Osteoblast (primary cell): ENCODE measurements around the gene LPIN1. TPM values are rescaled to one million over a fixed set of nuclear protein-coding genes. Genes with fewer than 3 reads are reported as not detected.

Experiments used
- DNase-seq: peaks from one replicate; pipeline ENCODE4 v3.0.0; 2011; ENCODE audit warnings: low spot score, mixed read lengths; ENCODE audit not compliant: insufficient read length; ENCODE audit errors: missing footprints
- H2AFZ ChIP-seq: 2 replicates; pipeline ENCODE4 v1.6.0; 2011; ENCODE audit warnings: mild to moderate bottlenecking, low read length
- H3K27ac ChIP-seq: 2 replicates; pipeline ENCODE4 v1.5.1; 2011; ENCODE audit warnings: mild to moderate bottlenecking, low read depth, low read length, moderate library complexity
- H3K27me3 ChIP-seq: 2 replicates; pipeline ENCODE4 v1.6.0; 2012; ENCODE audit warnings: mild to moderate bottlenecking, control low read depth, inconsistent platforms, low read length, moderate library complexity; ENCODE audit not compliant: insufficient read depth
- H3K36me3 ChIP-seq: 2 replicates; pipeline ENCODE4 v1.5.1; 2011; ENCODE audit warnings: mild to moderate bottlenecking, low read length, control low read depth, moderate library complexity; ENCODE audit not compliant: insufficient read depth
- H3K4me1 ChIP-seq: 2 replicates; pipeline ENCODE4 v1.5.1; 2011; ENCODE audit warnings: mild to moderate bottlenecking, low read length, control low read depth, moderate library complexity; ENCODE audit not compliant: insufficient read depth
- H3K4me2 ChIP-seq: 2 replicates; pipeline ENCODE4 v1.6.0; 2011; ENCODE audit warnings: mild to moderate bottlenecking, low read length; ENCODE audit not compliant: insufficient read depth
- H3K4me3 ChIP-seq: fragments of 200-600 bp; sonication (generic); 3 replicates; pipeline ENCODE4 v1.5.1; 2012; ENCODE audit warnings: mild to moderate bottlenecking, low read length, inconsistent platforms; ENCODE audit not compliant: insufficient read depth
- H3K79me2 ChIP-seq: 2 replicates; pipeline ENCODE4 v1.6.0; 2012; ENCODE audit warnings: mild to moderate bottlenecking, low read length, control low read depth, inconsistent platforms; ENCODE audit not compliant: insufficient read depth
- H3K9me3 ChIP-seq: 2 replicates; pipeline ENCODE4 v1.5.1; 2011; ENCODE audit warnings: low read depth, low read length, control low read depth
- H4K20me1 ChIP-seq: 2 replicates; pipeline ENCODE4 v1.6.0; 2012; ENCODE audit warnings: mild to moderate bottlenecking, low read length, control low read depth; ENCODE audit not compliant: insufficient read depth
- total RNA-seq: library from RNA; depleted of rRNA; stranded (reverse); fragments of >200 nt; gene quantifications from 2 replicates; pipeline ENCODE4 v1.2.3, GENCODE V29; 2012
- TF ChIP-seq, protein P1 (sequence below): IDR thresholded peaks from 2 replicates; pipeline ENCODE4 v1.5.1; 2011; ENCODE audit warnings: mild to moderate bottlenecking, low read depth, low read length, moderate library complexity; ENCODE audit errors: extremely low read depth

The LPIN1 gene
- total RNA-seq, 1 donor, result 117 TPM

DNA sequence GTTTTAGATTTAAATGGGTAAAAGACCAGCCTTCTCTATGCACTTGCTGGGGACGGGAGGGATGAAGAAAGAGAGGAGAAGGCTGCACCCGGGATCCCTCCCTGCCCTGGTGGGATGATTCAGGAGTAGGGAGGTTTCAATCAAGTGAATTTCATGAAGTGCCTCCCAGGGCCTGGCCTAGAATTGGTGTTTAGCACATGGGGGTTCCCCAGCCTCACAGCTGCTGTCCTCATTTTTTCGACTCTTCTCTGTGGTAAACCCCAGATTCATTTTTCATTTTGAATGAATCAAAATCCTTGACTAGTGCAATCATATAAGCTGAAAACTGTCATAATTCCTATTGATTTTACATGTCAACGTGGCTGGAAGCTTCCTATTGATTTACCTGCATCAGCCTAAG is 81.1 kb downstream of the LPIN1 start:
- no peak for DNase-seq
- TF ChIP-seq, protein P1, sequence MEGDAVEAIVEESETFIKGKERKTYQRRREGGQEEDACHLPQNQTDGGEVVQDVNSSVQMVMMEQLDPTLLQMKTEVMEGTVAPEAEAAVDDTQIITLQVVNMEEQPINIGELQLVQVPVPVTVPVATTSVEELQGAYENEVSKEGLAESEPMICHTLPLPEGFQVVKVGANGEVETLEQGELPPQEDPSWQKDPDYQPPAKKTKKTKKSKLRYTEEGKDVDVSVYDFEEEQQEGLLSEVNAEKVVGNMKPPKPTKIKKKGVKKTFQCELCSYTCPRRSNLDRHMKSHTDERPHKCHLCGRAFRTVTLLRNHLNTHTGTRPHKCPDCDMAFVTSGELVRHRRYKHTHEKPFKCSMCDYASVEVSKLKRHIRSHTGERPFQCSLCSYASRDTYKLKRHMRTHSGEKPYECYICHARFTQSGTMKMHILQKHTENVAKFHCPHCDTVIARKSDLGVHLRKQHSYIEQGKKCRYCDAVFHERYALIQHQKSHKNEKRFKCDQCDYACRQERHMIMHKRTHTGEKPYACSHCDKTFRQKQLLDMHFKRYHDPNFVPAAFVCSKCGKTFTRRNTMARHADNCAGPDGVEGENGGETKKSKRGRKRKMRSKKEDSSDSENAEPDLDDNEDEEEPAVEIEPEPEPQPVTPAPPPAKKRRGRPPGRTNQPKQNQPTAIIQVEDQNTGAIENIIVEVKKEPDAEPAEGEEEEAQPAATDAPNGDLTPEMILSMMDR, result no peak
- no peak overlapping the region for H2AFZ ChIP-seq
- H3K4me3 ChIP-seq, result no peak overlapping the region
- H3K27me3 ChIP-seq, result no peaks in the 10 kb centered on the region
- no peaks in the 10 kb centered on the region for H3K79me2 ChIP-seq
- no peak overlapping the region for H3K27ac ChIP-seq
- no peak overlapping the region for H3K4me2 ChIP-seq
- no peaks in the 10 kb centered on the region for H4K20me1 ChIP-seq
- no peaks in the 10 kb centered on the region for H3K9me3 ChIP-seq
- peaks cover 19% of the 10 kb centered on the region for H3K36me3 ChIP-seq
- H3K4me1 ChIP-seq, result peaks cover 24% of the 10 kb centered on the region

DNA sequence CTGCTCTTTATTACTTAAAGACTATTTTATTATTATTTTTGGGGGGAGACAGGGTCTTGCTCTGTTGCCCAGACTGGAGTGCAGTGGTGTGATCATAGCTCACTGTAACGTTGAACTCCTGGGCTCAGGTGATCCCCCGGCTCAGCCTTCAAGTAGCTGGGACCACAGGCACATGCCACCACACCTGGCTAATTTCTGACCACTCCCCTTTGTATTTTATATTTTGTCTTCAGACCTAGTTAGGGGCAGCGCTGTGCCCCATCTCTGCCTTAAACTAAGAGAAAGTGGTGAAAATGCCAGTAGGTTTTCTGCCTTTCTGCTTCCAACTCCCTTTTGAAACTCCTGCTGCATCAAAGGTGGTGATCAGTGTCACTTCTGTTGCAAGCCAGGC is 82.5 kb downstream of the LPIN1 start:
- Histone ChIP-seq H3K4me1 (peaks cover 33% of the 10 kb centered on the region), H2AFZ (no peak overlapping the region), H3K36me3 (peaks cover 15% of the 10 kb centered on the region), H3K27me3 (no peaks in the 10 kb centered on the region), H3K27ac (peak overlapping the region; percentile 58), H3K4me3 (no peak overlapping the region), H3K79me2 (no peaks in the 10 kb centered on the region), H3K9me3 (no peaks in the 10 kb centered on the region), H4K20me1 (no peaks in the 10 kb centered on the region), H3K4me2 (no peak overlapping the region)
- TF ChIP-seq, protein P1, result no peak
- DNase-seq, result no peak

- Histone ChIP-seq H3K4me2 (peak overlapping the region; percentile 85), H3K79me2 (no peaks in the 10 kb centered on the region), H3K27ac (peak overlapping the region; percentile 58), H4K20me1 (no peaks in the 10 kb centered on the region), H2AFZ (peak overlapping the region; percentile 69), H3K9me3 (no peaks in the 10 kb centered on the region), H3K27me3 (no peaks in the 10 kb centered on the region), H3K36me3 (peaks cover 11% of the 10 kb centered on the region), H3K4me3 (peak overlapping the region; percentile 62), H3K4me1 (peaks cover 35% of the 10 kb centered on the region)
- TF ChIP-seq, protein P1, result peak; percentile 59
- no peak for DNase-seq
Observed at GRCh38 chr2:11829324-11829946, 83.0 kb downstream of the LPIN1 start.

- Histone ChIP-seq H3K79me2 (no peaks in the 10 kb centered on the region), H3K4me2 (peak overlapping the region; percentile 85), H3K4me1 (peaks cover 35% of the 10 kb centered on the region), H2AFZ (peak overlapping the region; percentile 69), H3K27ac (peak overlapping the region; percentile 58), H3K4me3 (peak overlapping the region; percentile 62), H3K27me3 (no peaks in the 10 kb centered on the region), H4K20me1 (no peaks in the 10 kb centered on the region), H3K36me3 (peaks cover 4% of the 10 kb centered on the region), H3K9me3 (peaks cover 2% of the 10 kb centered on the region)
- peak; percentile 93 for DNase-seq
- TF ChIP-seq, protein P1, result peak; percentile 33
Observed at GRCh38 chr2:11829947-11830707, 83.7 kb downstream of the LPIN1 start.
